GM19455 (cell line): Measurements from ENCODE around the gene ZNF628.

Experiments
- ATAC-seq: cut with Tn5 transposase; IDR thresholded peaks from one replicate; pipeline ENCODE4 v1.9.1; 2021; ENCODE audit not compliant: unreplicated experiment

Gene ZNF628

GRCh38 chr19:55449469-55449868 lies 26.9 kb upstream of the ZNF628 start:
- ATAC-seq, result no peak

GRCh38 chr19:55451163-55451964 lies 25.1 kb upstream of the ZNF628 start:
- ATAC-seq, result no peak

- no peak for ATAC-seq
Observed at GRCh38 chr19:55451965-55452748, 24.3 kb upstream of the ZNF628 start.

GRCh38 chr19:55452749-55453346 lies 23.6 kb upstream of the ZNF628 start:
- no peak for ATAC-seq

- no peak for ATAC-seq
Observed at GRCh38 chr19:55453511-55454260, 22.7 kb upstream of the ZNF628 start.

- no peak for ATAC-seq
Observed at GRCh38 chr19:55454787-55455243, 21.6 kb upstream of the ZNF628 start.

GRCh38 chr19:55455576-55456235 lies 20.7 kb upstream of the ZNF628 start:
- no peak for ATAC-seq

- no peak for ATAC-seq
Observed at GRCh38 chr19:55456347-55456746, 20.1 kb upstream of the ZNF628 start.

- ATAC-seq, result no peak
Observed at GRCh38 chr19:55457683-55458457, 18.5 kb upstream of the ZNF628 start.

- no peak for ATAC-seq
Observed at GRCh38 chr19:55459551-55459949, 16.9 kb upstream of the ZNF628 start.

- ATAC-seq, result no peak
Observed at GRCh38 chr19:55459950-55460657, 16.3 kb upstream of the ZNF628 start.

- ATAC-seq, result no peak
Observed at GRCh38 chr19:55460670-55461258, 15.7 kb upstream of the ZNF628 start.

- ATAC-seq, result peak; percentile 95
Observed at GRCh38 chr19:55461259-55461973, 15.0 kb upstream of the ZNF628 start, which contains the start of gene ISOC2. ISOC2 (minus strand) TSS chr19:55461642; CDS start chr19:55456486, 5,156 bp downstream.

- ATAC-seq, result no peak
Observed at GRCh38 chr19:55461974-55462626, 14.3 kb upstream of the ZNF628 start.

- no peak for ATAC-seq
Observed at GRCh38 chr19:55462722-55463121, 13.7 kb upstream of the ZNF628 start.

GRCh38 chr19:55463583-55464031 lies 12.8 kb upstream of the ZNF628 start:
- ATAC-seq, result no peak

- no peak for ATAC-seq
Observed at GRCh38 chr19:55464039-55464661, 12.3 kb upstream of the ZNF628 start.
